Renal cortex interstitium (tissue), 11 donors: ENCODE measurements around the gene HEMK1. TPM values are rescaled to one million over a fixed set of nuclear protein-coding genes. Genes with fewer than 3 reads are reported as not detected.

Experiments
- DNase-seq, 11 donors: peaks; one replicate each; pipeline ENCODE4 v3.0.0-alpha.2; 2013; ENCODE audit warnings: low read depth in 9 of 11, low spot score in 4 of 11; ENCODE audit errors: extremely low read depth in 1 of 11
- polyA plus RNA-seq, 3 donors: library from polyadenylated mRNA; unstranded; fragments of 120-200 nt; gene quantifications; one replicate each; pipeline ENCODE4 v1.2.1, GENCODE V29; 2013; ENCODE audit not compliant: insufficient read length in 3 of 3

Gene HEMK1
- polyA plus RNA-seq, 3 donors, result 21.9 to 34.0 (median 25.3) TPM

GRCh38 chr3:50536471-50537180 lies 32.7 kb upstream of the HEMK1 start:
- no peak for DNase-seq

GRCh38 chr3:50537421-50538129 lies 31.7 kb upstream of the HEMK1 start:
- no peak for DNase-seq

GRCh38 chr3:50539356-50540286 lies 29.7 kb upstream of the HEMK1 start:
- DNase-seq, result no peak

GRCh38 chr3:50542177-50543034 lies 26.9 kb upstream of the HEMK1 start:
- peak in 10 of 11 donors; percentile 45 to 72 (median 58) for DNase-seq

- no peak for DNase-seq
Observed at GRCh38 chr3:50545781-50546180, 23.5 kb upstream of the HEMK1 start.

GRCh38 chr3:50549226-50549625 lies 20.1 kb upstream of the HEMK1 start:
- no peak for DNase-seq

GRCh38 chr3:50550079-50550736 lies 19.1 kb upstream of the HEMK1 start:
- peak in 2 of 11 donors; percentile 44 to 50 for DNase-seq

- no peak for DNase-seq
Observed at GRCh38 chr3:50551054-50551659, 18.2 kb upstream of the HEMK1 start.

GRCh38 chr3:50551681-50552435 lies 17.5 kb upstream of the HEMK1 start:
- no peak for DNase-seq

- no peak for DNase-seq
Observed at GRCh38 chr3:50552598-50552997, 16.7 kb upstream of the HEMK1 start.

GRCh38 chr3:50554553-50554952 lies 14.8 kb upstream of the HEMK1 start:
- no peak for DNase-seq

GRCh38 chr3:50557106-50557505 lies 12.2 kb upstream of the HEMK1 start:
- no peak for DNase-seq

GRCh38 chr3:50557915-50558314 lies 11.4 kb upstream of the HEMK1 start:
- DNase-seq, result no peak

GRCh38 chr3:50559702-50560101 lies 9.6 kb upstream of the HEMK1 start:
- no peak for DNase-seq

GRCh38 chr3:50562861-50563260 lies 6.5 kb upstream of the HEMK1 start:
- no peak for DNase-seq

- no peak for DNase-seq
Observed at GRCh38 chr3:50563867-50564266, 5.5 kb upstream of the HEMK1 start.

- no peak for DNase-seq
Observed at GRCh38 chr3:50564321-50564720, 5.0 kb upstream of the HEMK1 start.
